IPS-NIHi11 (cell line): Measurements from ENCODE around the gene DLEU7.

Experiments
- DNase-seq: peaks from one replicate; pipeline ENCODE4 v3.0.0; 2012; ENCODE audit warnings: mixed read lengths, low spot score

Gene DLEU7

DNA sequence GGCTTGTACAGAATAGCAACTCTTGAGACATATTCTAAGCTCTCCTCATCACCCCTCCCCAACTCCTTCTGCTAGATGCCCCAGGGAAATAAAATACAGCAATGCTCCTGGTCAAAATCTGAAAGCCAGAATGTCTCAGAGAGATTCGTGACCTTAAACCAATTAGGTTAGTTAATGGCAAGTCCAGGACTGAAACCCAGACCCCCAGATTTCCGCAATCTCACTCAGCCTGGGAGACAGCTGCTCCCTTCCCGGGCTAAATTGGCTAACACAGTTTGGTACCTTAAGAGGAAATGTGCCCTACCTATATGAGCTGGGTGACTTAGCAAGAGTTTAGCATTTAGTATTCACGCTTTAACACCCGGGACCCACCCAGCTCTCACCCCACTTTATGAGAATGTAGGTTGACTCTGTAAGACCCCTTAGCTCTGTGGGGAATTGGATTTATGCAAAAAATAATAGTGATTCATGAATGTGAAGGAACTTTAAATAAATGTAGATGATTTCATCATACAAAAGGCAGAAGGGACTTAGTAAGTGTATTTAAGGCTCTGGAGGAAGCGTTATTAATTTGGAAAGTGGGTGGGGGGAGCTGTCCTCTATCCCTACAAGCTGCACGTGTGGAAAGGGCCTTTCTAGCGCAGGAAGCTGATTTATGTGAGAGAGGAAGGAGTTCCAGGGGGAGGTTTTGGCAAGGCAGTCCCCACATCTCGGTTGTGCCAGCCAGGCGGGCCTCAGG lies 1.1 kb downstream of the DLEU7 start:
- DNase-seq = no peak

DNA sequence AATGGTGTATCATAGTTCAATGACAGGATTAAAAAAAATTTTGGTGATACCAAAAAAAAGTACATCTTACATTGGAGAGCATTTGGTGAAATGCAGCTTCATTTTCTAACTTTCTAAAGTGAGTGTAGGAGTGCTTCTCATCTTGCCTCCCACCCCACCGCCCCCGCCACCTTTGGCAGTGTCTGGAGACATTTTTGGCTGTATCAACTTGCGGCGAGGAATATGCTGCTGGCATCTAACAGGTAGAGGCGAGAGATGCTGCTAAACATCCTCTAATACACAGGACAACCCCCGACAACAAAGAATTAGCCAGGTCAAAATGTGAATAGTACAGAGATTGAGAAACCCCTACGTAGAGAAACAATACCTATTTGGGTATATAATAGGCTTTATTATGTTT lies 1.7 kb downstream of the DLEU7 start:
- no peak for DNase-seq

DNA sequence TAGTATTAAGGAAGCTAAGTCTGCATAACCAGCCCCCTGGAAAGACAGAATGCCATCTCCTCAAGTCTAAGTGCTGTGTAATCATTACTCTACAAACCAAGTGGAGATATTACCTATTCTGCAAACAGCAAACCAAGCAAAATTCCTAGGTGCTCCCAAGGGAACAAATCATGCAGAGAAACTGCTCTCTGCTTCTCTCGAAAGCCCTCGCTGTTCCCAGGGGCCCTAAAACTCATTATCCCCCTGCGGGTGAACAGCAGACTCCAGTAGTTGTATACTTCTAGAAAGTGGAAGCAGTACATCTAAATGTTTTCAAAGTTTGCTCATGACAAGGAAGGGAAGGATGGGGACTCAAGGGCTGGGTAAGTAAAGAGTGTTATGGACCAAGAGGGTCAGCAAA lies 3.2 kb downstream of the DLEU7 start:
- DNase-seq = no peak

DNA sequence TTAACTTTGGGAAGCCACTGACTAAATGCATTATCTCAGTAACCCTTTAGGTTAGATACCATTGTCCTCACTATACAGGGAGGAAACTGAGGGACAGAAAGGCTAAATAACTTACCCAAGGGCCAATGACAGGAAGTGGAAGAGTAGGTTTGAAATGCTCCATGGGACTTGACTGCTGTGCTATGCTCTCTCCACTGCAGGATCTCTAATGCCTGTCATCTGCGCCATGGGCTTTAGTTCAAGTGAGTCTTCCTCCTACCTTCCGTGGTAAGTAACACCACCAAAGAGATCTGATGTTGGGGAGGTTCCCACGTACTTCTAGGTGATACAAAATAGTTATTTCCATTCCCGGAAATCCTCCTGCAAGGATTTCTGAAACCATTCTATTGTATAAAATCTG lies 3.7 kb downstream of the DLEU7 start:
- DNase-seq = no peak

DNA sequence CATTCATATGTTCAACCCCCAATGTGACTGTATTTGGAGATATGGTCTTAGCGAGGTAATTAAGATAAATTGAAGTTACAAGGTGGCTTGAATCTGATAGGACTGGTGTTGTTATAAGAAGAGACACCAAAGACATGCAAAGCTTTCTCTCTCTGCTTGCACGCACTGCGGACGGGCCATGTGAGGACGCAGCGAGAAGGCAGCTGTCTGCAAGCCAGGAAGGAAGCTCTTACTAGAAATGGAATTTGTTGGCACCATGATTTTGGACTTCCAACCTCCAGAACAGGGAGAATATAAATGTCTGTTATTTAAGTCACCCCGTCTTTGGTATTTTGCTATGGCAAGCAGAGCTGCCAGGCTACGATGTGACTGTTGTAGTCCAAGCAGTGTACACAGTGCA lies 4.8 kb downstream of the DLEU7 start:
- DNase-seq = no peak

DNA sequence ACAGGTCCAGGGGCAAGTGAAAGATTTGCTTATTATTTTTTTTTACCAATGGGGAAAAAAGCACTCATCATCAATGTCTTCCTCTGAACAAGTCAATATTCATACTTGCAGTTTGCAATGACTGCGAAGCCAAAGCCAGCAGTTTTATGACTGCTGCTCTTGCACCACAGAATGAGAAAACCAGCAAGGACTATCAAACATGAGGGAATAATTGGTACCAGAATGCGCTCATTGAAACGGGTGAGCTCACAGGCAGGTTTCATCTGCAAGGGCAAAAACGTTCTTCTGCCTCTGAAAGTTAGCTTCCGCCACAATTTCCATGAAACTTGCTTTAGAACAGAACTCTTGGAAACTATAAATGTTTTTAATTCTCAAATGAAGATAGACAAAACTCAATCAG lies 5.5 kb downstream of the DLEU7 start:
- no peak for DNase-seq

DNA sequence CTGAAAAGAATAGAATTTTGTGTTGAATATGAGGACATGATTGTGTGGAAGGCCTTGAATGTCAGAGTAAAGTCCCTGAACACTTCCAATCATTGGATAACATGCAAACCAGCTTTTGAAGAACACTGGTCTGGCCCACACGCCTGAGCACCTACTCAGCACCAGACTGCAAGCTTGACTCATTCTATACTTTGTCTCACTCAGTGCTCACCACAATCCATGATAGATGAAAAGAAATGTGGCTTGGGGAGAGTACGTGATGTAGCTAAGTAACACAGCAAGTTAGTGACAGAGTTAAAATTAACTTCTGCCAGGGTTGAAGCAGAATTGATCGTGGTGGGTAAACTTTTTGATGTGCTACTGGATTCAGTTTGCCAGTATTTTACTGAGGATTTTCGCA lies 12.0 kb downstream of the DLEU7 start:
- no peak for DNase-seq

DNA sequence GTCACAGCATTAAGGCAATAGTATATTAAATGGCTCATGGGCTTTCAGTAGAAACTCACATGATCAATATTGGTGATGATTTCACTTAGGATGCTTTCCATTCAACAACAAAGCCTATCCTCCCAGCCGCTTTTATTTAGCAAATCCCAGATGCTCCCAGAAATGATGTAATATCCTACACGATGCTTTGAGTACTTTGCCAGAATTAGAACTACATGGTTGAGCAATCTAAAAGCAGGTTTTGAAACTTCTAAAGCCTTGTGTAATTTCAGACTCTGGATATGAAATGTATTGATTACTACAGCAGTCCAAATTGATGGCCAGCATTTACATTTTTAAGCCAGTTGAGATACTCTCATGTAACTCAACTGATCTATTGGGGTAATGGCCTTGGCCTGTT lies 13.6 kb downstream of the DLEU7 start:
- DNase-seq = no peak

DNA sequence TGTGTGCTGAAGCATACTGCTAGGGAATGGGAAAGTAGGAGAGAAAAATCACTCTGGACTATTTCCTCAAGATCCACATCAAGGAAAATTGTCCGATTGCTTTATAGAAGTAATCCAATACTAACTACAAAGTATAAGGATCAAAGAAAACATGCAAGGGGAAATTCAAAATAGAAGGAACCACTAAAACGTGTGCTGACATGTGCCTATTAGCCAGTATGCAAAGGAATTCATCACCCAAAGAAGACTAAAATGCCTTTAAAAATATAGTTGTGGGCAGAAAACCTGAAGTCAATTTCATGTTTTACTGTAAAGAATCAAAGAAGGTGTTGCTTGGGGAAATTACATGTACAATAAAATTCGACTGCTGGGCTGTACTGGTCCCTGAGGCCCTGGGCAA lies 14.3 kb downstream of the DLEU7 start:
- no peak for DNase-seq

DNA sequence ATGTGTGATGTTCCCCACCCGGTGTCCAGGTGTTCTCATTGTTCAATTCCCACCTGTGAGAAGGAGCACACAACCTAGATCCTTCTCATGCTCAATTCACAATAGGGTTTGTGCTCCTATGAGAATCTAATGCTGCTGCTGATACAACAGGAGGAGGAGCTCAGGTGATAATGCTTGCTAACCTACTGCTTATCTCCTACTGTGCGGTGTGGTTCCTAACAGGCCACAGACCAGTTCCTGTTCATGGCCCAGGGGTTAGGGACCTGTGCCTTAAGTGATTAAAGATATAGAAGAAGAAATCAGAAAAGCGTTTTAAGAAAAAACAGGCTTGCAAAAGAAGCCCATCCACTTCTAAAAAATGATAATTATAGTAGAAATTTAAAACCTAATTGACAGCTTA lies 17.5 kb downstream of the DLEU7 start:
- DNase-seq = no peak

DNA sequence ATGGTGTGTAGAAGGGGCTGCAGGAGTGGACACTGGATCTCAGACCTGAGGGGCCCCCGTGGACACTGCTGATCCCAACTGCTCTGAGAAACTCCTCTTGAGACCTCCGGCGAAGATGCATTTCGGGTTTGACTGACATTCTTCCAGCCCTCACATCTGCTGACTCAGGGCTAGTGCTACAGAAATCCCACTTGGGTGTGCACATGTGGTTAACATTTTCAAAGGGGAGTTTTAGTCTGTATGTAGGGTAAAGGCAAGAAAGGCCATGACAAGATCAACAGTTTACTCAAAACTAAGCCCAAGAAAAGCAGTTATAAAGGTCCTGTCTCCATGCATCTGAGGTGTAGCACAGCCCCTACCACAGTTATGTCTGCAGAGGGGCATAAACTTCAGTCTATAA lies 31.2 kb downstream of the DLEU7 start:
- no peak for DNase-seq

DNA sequence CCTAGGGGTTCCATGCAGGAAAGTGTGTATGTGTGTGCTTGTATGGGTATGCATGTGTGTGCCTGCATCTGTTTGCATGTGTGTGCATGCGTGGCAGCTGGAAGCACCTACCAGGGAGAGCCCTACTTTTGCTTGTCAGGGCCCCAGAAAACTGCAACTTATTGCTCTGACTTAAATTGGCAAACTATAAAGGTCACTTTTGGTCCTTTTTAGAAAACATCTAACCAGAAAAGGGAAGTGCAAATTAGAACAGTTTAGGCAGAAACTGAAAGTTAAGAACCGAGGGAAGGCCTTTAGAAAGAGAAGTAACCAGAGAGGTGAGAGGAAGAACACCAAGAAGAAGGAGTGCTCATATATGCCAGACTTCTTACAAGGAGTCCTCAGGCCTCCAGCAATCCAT lies 32.5 kb downstream of the DLEU7 start:
- DNase-seq = no peak

DNA sequence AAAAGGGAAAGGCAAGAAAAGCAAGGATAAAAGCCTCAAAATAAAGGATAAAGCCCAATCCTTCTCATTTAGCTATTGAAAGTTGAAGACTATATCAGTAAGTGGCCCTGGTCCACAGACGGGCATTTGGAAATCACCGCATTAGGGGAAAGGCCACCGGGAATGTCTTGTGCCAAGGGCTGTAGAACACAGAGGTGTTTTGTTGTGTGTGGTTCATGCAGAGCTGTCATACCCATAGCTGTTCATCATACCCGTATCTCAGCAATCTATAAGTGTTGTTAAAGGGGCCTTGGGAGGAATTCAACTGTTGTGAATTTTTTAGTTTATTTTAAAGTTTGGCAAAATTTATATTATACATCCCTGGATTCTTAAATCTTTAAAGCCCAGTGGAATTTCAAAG lies 33.0 kb downstream of the DLEU7 start:
- DNase-seq = no peak

DNA sequence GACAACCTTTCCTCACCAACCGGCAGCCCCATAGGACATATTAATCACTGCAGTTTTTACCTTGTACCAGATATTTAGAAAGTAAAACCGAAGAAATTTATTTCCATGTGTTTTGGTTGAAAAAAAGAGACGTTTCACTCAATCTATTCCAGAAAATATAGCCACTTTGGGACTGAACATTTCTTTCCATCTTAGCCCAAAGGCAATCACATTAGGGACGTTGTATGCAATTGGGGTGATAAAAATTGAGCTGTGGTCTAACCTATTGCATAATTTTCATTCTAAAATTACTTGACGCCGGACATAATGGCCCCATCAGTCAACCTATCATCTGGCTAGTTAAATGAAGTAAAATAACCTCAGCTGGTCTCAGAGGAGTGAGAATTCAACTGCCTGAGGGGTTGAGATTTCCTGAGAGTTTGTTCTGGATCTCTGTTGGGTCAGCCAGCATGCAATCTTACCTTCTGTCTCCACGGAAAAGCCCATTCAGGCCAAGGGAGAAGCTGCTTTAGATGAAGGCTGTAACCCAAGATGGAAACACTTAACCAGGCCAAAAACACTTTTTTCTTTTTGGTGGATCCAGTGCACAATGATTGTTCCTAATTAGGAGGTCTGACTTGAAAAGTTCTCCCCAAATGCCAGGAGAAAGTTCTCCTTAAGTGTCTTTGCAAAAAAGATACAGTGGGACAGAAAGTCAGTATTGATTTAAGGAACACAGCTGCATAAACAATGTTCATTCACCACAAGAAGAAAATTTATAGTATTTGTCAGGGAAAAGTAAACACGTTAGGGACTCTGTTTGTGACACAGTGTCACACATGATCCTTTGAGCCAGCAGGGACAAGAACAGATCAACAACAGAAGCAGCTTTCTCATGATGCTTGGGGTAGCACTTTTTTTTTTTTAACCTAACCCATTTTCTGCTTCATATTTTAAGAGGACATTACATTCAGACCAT lies 34.1 kb downstream of the DLEU7 start:
- no peak for DNase-seq

DNA sequence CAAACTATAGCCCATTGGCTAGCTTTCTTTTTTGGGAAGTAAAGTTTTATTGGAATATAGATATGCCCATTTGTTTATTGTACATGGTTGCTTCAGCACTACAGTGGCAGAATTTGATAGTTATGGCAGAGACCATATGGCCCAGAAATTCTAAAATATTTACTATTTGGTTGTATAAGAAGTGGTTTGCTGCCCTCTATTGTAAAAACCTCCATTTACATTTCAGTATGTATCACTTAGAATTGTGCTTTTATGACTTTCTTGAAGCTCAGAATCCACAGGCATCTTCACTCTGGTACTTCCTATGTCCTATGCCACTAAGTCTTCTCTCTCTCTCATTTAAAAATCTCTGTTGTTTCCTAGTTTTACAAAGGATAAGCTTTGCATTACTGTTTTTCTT lies 37.7 kb downstream of the DLEU7 start:
- no peak for DNase-seq

DNA sequence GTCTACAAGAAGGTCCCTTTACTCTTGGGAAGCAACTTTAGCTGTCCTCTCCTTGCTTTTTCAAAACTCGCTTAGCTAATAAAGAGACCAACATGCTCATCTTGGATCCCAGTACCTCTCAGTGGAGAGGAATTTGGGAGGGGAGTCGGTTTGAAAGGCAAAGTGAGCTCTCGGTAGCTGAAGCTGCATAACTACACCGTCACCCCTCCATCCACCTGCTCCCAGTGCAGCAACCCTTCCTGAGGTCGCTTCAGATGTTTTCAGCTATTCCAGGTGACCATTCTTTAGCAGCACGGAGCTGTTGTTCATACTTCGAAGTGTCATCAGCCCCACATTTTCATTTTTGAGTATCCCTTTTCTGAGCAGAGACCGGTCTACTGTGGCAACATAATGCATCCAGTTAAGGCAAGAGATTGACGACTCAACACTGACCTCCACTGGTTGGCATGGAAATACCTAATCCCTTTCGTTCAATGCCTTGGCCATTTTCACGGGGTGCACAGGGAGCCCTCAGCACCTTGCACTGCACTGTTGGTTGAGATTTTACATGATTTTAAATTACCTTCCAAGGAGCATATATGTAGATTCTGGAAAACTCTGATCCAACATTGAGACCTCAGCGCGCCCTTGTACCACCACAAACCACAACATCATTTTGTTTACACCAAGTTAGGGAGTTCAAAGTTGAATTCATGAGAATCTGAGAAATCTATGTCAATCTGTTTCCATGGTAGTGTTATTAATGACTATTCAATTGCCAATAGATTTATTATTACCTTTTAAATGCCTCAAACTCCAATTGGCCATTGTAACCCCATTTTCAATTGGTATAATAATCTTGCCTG lies 42.2 kb downstream of the DLEU7 start:
- peak; percentile 75 for DNase-seq

DNA sequence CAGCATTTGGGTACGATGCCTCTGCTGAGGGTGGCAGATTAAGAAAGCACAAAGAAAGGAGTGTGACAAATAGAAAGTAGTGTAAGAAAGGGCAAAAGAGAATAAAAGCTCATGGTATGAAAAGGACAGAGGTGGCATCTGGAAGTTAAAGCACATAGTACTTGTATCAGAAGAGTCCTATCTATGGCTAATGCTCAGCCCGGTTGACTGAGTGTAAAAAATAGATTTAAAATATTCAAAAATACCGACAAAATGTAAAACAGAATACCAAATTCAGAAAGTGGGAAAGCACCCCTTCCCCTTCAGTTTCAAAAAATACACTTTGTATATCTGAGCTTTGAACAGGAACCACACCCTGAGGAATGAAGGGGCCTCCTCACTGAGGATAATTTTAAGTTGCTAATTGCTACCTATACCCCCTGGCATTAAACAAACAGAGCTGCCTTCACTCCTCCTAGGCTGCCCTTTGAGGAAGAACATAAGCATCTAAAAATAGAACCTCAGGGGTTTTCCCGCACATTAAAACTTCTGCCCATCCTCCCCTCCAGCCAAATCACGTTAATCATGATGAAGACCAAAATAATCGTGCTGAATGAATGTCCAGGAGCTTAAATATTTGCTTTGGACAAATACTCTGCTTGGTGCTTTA lies 43.3 kb downstream of the DLEU7 start:
- DNase-seq = no peak

DNA sequence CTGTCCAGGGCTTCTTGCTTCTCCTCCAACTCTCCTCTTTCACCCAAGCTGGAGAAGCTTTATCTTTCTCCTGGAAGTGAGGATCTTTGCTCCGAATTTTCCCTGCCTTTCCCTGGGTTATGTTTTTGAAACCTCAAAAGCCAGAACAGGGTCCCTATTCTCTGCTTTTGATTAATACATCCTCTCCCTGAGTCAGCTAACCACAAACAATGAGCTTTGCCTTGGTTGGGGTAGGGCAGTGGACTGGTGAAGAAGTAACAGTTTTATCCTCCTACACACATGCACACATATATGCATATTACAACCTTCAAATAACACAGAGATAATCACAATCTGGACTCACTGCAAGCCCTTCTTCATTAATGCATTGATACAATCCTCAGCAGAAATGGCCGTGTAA lies 44.6 kb downstream of the DLEU7 start:
- DNase-seq = no peak

DNA sequence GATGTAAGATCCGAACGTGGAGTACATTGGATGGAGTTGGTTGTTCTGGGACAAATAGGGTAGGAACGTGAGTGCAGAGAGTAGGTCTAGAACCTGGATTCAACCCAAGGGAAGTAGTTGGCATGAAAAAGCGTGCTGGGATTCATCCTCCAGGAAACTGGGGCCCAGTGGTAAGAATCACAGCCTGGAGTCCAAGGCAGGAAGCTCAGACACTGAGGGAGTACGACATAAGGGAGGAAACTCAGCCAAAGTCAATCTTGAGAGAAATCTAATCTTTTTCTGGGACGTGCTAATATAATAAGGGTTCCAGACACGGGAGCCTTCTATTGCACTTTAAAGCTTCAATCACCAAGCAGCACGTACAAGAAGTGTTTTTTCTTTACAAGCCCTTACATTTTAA lies 46.4 kb downstream of the DLEU7 start:
- DNase-seq = no peak

DNA sequence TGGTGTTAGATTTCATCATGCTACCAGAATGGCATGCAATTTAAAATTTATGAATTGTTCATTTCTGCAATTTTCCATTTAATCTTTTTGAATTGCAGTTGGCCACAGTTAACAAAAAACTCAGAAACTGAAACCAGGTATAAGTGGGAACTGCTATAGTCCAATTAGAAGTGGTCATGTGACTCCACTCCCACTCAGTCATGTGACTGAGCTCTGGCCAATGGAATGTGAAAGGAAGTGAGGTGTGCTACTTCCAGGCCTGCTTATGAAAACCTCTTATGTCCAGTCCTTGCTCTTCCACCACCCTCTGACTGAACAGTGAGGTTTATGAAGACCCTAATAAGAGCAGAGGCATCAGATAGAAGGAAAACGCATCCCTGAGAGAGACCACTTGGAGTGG lies 47.0 kb downstream of the DLEU7 start:
- DNase-seq = no peak

DNA sequence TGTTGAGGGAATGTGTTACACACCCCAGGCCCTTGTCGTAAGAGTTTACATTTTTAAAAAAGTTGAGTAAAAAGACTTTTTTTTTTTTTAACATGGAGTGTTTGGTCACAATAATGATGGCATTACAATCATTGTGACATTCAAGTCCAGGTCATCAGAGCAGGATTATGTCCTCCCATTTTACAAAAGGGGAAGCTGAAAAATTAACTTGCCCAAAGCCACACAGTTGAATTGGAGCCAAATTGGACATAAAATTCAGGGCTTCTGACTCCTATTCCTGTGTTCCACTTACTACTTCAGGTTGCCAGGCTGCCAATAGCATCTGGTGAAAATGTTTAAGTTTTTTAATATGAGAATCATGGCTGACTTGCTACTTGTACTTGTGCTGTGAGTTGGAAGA lies 49.3 kb downstream of the DLEU7 start:
- DNase-seq = no peak

DNA sequence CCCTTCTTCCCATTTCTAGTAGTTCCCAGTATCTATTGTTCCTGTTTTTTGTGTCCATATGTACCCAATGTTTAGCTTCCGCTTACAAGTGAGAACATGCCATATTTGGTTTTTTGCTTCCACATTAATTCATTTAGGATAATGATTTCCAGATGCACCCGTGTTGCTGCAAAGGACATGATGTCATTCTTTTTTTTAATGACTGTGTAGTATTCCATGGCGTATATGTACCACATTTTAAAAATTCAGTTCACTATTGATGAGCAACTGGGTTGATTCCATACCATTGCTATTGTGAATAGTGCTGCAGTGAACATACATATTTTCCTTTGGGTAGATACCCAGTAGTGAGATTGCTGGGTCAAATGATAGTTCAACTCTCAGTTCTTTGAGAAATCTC lies 50.5 kb downstream of the DLEU7 start:
- no peak for DNase-seq
